Vagina (tissue), 2 donors: Measurements from ENCODE around the gene PCSK6.

Experiments used
- CTCF ChIP-seq, 3 experiments: fragments of 450-650 bp in 2 of 3; fragments of 200-600 bp in 1 of 3; sonication (generic) in 1 of 3; IDR thresholded peaks; one replicate each; pipeline ENCODE4 v1.5.1; 2017 to 2019; ENCODE audit warnings: antibody characterized with exemption in 3 of 3, mild to moderate bottlenecking in 2 of 3, moderate library complexity in 2 of 3
- POLR2AphosphoS5 ChIP-seq, 2 donors: sonication (generic); formaldehyde crosslinking; IDR thresholded peaks; one replicate each; pipeline ENCODE4 v1.9.0; 2017; ENCODE audit warnings: antibody characterized with exemption in 2 of 2, mild to moderate bottlenecking in 2 of 2, low read depth in 1 of 2; ENCODE audit not compliant: insufficient read depth in 1 of 2

- TF ChIP-seq CTCF (IDR thresholded peaks at IDR 0.05): no peak
- no peak for TF ChIP-seq POLR2AphosphoS5 (IDR thresholded peaks at IDR 0.05; ENCODE audit: insufficient read depth in 1 of 2, low read depth in 1 of 2)
Observed at GRCh38 chr15:101396484-101397261, 92.8 kb downstream of the PCSK6 start.
